ENCODE results near the gene BMP15. TPM values are rescaled to one million over a fixed set of nuclear protein-coding genes. Genes with fewer than 3 reads are reported as not detected.

The BMP15 gene
- total RNA-seq, 1 donor from 2014 or later, result not detected

- no peak for DNase-seq (ENCODE audit: low spot score)
- H3K9me3 Mint-ChIP-seq (ENCODE audit: low read depth), result peaks cover 27% of the 10 kb centered on the region
- no peak for TF ChIP-seq CTCF (IDR thresholded peaks at IDR 0.05)
- no peaks in the 10 kb centered on the region for H3K4me1 Mint-ChIP-seq (ENCODE audit: low read depth)
- no peak overlapping the region for H3K4me3 Mint-ChIP-seq (ENCODE audit: unreplicated experiment)
- no peaks in the 10 kb centered on the region for H3K27me3 Mint-ChIP-seq (ENCODE audit: low read depth)
- no peak overlapping the region for H3K27ac Mint-ChIP-seq (ENCODE audit: unreplicated experiment)
- no peaks in the 10 kb centered on the region for H3K36me3 Mint-ChIP-seq (ENCODE audit: low read depth)
Measured at GRCh38 chrX:50927127-50927526, 16.6 kb downstream of the BMP15 start.

DNA sequence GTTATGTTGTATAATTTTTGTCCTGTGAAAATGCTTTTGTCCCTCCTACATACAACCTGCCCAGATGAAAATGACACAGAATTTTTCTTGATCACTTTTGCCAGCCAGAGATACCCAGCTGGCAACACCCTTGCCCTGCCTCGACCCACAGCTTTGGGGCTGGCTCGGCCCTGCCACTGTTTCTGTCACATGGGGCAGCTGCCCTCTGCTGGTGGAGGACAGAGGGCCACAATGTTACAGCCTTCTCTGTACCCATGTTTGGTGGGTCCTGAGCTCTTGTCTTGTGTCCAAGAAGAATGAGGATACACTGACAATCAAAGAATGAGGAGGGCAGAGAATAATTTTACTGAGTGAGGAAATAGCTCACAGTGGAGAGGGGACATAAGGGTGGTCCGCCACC, 31.1 kb downstream of the BMP15 start:
- DNase-seq (ENCODE audit: low spot score), result no peak

GRCh38 chrX:50942471-50942870, 31.9 kb downstream of the BMP15 start:
- DNase-seq (ENCODE audit: low spot score), result no peak
- no peak for TF ChIP-seq CTCF (IDR thresholded peaks at IDR 0.05)
- no peaks in the 10 kb centered on the region for H3K4me1 Mint-ChIP-seq (ENCODE audit: low read depth)
- H3K36me3 Mint-ChIP-seq (ENCODE audit: low read depth), result no peaks in the 10 kb centered on the region
- no peak overlapping the region for H3K27ac Mint-ChIP-seq (ENCODE audit: unreplicated experiment)
- H3K27me3 Mint-ChIP-seq (ENCODE audit: low read depth), result peaks cover 7% of the 10 kb centered on the region
- H3K9me3 Mint-ChIP-seq (ENCODE audit: low read depth), result no peaks in the 10 kb centered on the region
- no peak overlapping the region for H3K4me3 Mint-ChIP-seq (ENCODE audit: unreplicated experiment)

More for the DNA sequence above, 31.1 kb downstream of the BMP15 start:
- H3K4me1 Mint-ChIP-seq (ENCODE audit: low read depth), result no peaks in the 10 kb centered on the region
- no peak overlapping the region for H3K4me3 Mint-ChIP-seq (ENCODE audit: unreplicated experiment)
- TF ChIP-seq CTCF (IDR thresholded peaks at IDR 0.05), result peak; percentile 57
- peaks cover 3% of the 10 kb centered on the region for H3K9me3 Mint-ChIP-seq (ENCODE audit: low read depth)
- H3K36me3 Mint-ChIP-seq (ENCODE audit: low read depth), result no peaks in the 10 kb centered on the region
- peaks cover 5% of the 10 kb centered on the region for H3K27me3 Mint-ChIP-seq (ENCODE audit: low read depth)
- no peak overlapping the region for H3K27ac Mint-ChIP-seq (ENCODE audit: unreplicated experiment)

- Mint-ChIP-seq H3K4me1 (ENCODE audit: low read depth) (no peaks in the 10 kb centered on the region), H3K4me3 (ENCODE audit: unreplicated experiment) (no peak overlapping the region), H3K27me3 (ENCODE audit: low read depth) (peaks cover 7% of the 10 kb centered on the region), H3K27ac (ENCODE audit: unreplicated experiment) (no peak overlapping the region), H3K9me3 (ENCODE audit: low read depth) (peaks cover 19% of the 10 kb centered on the region), H3K36me3 (ENCODE audit: low read depth) (no peaks in the 10 kb centered on the region)
- no peak for DNase-seq (ENCODE audit: low spot score)
- TF ChIP-seq CTCF (IDR thresholded peaks at IDR 0.05), result no peak
Measured at GRCh38 chrX:50952406-50952805, 41.9 kb downstream of the BMP15 start.

DNA sequence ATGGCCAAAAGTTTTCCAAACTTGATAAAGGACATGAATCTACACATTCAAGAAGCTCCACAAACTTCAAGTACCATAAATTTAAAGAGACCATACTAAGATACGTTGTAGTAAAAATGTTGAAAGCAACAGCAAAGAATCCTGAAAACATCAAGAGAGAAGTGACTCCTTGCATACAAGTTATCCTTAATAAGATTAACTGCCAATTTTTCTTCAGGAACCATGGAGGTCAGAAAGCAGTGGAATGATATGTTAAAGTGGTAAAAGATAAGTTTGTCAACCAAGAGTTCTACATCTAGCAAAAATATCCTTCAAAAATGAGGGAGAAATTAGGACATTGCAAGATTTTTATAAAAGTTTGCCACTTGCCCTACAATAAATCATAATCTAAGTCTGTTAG, 43.3 kb downstream of the BMP15 start:
- Mint-ChIP-seq H3K27me3 (ENCODE audit: low read depth) (peaks cover 4% of the 10 kb centered on the region), H3K9me3 (ENCODE audit: low read depth) (peaks cover 19% of the 10 kb centered on the region)

More for the DNA sequence above, 43.3 kb downstream of the BMP15 start:
- Mint-ChIP-seq H3K36me3 (ENCODE audit: low read depth) (no peaks in the 10 kb centered on the region), H3K4me3 (ENCODE audit: unreplicated experiment) (no peak overlapping the region), H3K4me1 (ENCODE audit: low read depth) (no peaks in the 10 kb centered on the region), H3K27ac (ENCODE audit: unreplicated experiment) (no peak overlapping the region)
- TF ChIP-seq CTCF (IDR thresholded peaks at IDR 0.05), result no peak
- no peak for DNase-seq (ENCODE audit: low spot score)
